GM19351 (cell line): ENCODE results near the gene FRS2.
"Not testable (repeated sequence)": the region's sequence is repeated elsewhere in the genome, so short reads cannot be mapped to it uniquely, and the experiment has no call there.

ENCODE experiments used
- ATAC-seq: cut with Tn5 transposase; IDR thresholded peaks from one replicate; pipeline ENCODE4 v1.9.1; 2021; ENCODE audit warnings: mild to moderate bottlenecking, moderate library complexity; ENCODE audit not compliant: unreplicated experiment

FRS2 gene

DNA sequence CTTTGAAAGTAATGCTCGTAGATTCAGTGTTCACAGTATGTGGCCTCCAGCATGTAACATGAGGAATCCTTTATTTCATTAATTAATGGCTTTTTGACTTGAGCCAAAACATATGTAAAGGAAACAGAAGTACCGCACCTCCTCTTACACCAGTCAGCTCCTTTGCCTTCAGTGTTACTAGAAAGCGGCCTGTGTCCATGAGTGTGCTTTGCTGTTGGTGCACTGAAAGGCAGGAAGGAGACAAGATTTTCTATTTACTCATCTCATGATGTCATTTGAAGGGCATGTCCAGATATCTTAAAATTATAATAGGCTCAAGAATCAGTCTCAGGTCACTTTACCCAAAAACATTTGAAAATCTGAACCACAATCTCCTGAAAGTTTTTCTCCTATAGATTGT lies 105.2 kb downstream of the FRS2 start:
- no peak for ATAC-seq

DNA sequence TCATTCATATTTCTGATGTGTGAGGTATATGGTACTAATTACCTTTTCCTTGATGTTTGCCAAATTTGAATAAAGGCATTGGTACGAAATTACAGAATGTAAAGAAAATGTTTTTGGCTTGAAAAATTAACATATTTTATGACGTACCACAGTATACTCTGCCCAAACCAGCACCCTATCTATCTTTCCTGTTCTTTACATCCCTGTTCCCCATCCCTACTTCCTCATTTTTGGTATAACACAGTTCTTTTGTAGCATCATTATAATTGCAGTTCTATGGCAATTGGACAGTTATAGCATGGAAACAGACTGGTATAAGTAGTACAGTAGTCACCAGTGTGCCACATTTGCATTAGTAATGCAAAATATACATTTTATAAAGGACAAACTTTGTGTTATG lies 108.1 kb downstream of the FRS2 start:
- ATAC-seq: no peak

DNA sequence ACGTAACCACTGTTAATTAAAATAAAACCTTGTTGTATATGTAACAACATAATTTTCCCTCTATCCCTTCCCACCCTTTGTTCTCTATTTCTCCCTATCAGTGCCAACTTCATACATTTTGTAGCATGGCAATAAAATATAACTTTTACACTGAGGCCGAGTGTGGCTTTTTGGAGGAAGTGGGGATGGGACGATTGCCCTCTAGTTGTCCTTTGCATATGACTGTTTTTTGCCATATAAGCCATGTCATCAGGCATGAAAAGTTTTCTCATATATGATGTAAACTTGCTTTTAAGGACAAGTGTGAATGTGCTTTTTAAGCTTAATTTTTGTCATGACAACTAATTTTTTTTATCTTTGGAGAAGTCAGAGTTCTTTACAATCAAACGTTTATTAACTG lies 108.8 kb downstream of the FRS2 start:
- no peak for ATAC-seq

DNA sequence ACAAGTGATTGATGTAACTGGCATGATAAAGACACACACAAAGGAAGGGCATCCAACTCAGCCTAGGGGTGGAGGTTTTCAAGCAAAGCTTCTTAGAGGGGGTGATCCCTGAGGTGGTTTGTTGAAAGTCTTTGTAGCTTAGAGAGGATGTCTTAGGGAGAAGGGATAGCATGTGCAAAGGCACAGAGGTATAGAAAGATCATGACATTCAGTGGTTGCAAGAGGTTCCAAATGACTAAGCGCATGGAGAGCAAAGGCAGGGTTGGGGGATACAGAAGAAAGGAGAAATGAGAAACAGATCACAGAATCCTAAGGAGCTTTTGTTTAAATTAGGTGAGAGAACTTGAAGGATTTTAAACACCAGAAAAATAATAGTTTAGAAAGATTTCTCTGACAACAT lies 109.9 kb downstream of the FRS2 start:
- no peak for ATAC-seq

DNA sequence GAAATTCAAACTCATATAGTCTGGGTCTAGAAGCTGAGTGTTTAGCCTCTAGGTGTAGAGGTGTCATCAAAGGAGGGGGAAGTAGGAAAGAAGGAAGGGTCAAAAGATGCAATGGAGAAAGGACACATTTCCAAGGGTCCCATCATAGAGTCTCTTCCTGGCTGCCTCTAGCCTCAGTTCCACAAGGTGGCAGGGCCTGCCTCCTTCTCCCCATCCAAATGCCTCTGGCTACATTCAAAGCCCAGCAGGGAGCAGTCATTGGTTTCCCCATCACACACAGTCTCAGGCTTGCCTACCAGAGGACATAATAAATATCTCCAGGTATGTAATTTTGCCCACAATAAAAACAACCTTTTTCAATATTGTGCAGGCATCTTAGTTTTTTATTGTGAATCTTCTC lies 113.0 kb downstream of the FRS2 start:
- ATAC-seq: no peak

DNA sequence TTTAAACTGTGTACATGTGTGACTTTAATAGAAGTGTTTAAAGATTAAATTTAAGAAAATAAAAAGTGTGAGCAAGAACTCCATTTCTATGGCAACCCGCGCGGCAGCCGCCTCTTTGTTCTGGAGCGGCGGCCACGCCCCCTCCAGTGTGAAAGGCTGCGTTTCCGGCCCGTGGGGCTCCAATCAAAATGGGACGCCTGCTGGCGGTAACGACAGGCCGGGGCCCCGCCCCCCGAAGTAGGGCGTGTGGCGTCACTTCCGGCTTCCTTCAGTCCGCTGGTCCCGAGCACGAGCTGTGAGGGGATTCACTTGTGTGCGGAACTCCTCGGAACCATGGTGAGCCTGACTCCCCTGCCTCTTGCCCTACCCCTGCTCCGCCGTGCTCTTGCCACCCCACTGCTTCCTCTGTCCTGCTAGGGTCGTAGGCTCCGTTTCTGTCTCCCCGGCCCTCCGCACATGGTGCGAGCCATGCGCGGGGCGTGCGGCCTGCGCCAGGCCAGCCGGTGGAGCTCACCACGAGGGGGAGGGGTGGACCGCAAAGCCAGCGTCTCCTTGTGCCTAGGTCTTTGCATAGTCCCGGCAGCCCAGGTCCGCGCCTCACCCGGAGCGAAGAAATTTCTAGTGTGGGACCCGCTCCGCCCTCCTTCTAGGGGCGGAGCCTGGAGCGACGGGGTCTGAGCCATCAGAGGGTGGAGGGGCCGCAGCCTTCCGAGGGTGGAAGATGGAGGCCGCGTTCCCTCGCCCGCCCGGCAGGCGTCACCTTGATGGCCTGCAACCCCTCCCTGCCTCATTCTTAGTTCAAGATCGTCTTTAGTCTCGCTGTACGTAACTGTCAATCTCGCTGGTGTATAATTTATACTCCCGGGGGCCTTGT lies 115.2 kb downstream of the FRS2 start, which contains the start of gene CCT2:
Gene CCT2, plus strand, starts transcription at position 271 of the 874 bp plus-strand sequence. Its CDS starts 63 bp downstream, at position 334.
- peak; percentile 91 for ATAC-seq

DNA sequence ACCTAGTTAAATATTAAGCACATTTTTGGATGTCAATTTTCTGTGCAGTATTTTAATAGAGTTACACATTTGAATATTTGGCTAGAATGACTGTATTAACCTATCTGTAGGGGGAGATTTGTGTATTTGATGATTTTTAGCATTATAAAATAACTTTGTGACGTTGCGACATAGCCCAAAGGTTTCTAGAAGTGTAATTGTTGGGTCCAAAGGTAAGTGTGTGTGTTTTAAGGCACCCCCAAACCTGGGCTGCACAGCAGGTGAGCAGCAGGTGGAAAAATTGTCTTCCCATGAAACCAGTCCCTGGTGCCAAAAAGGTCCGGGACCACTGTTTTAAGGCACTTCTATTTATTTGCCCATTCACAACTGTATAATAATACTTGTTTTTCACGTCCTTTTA lies 118.3 kb downstream of the FRS2 start:
- no peak for ATAC-seq

DNA sequence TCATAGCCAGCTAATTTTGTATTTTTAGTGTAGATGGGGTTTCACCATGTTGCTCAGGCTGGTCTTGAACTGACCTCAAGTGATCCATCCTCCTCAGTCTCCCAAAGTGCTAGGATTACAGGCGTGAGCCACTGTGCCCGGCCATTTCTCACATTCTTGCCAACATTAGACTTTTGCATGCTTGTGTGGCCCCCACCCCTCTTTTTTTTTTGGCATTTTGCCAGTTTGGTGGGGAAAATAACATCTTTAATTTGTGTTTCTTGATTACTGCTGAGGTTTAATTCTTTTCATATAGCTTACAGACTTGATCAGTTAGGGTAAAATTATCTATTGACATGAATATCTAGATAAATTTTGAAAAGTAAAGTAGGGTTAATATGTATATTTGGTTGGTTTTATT lies 118.9 kb downstream of the FRS2 start:
- no peak for ATAC-seq

DNA sequence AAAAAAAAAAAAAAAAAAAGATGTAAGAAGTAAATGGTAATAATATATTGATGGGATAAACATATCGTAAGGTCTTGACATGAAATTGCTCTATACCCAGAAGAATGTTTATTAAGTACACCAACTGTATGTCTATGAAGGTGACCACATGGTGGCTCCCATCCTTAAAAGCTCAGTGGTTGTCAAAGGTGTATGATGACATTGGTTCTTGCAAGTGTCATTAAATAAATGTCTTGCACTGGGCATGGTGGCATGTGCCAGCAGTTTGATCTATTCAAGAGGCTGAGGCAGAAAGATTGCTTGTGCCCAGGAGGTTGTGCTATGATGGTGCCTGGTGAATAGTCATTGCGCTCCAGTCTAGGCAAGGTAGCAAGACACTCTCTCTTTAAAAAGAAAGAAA lies 125.5 kb downstream of the FRS2 start:
- ATAC-seq: no peak

DNA sequence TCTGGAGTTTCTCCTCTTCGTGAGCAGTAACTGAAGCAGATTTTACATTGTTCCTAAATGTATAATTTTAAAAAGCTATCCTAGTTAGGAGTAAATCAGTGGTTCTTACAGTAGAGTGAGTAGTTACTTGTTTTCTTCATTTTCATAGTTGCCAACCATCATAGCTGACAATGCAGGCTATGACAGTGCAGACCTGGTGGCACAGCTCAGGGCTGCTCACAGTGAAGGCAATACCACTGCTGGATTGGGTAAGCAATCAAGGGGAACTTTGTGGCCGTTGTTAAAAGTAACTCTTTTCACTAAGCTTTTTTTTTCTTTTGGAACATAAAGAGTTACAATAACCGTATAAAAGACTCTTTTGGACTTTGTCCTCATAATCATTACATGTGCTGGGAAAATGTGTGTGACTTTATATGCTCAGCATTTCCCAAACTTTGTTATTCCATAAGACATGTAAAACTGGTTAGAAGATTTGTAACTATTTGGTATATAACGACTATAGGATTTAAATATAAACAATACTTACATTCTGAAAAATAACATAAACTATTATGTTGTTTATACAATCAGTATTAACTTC lies 128.1 kb downstream of the FRS2 start:
- ATAC-seq: no peak

DNA sequence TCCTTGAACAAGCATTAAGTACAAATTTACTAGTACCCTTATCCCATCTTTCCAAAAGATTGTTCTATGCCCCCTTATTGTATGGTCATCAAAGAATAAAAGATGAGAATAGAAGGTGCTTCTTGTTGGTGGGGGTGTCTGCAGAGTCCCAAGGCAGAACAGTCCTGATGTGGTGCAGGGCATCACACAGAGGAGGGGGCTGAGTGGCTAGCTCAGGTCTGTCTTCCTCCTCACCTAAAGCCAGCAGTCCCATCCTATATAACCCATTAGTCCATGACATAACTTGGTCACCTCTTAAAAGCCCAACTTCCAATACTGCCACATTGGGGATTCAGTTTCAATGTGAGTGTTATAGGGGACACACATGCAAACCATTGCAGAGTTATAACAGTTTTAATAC lies 130.6 kb downstream of the FRS2 start:
- ATAC-seq: no peak

DNA sequence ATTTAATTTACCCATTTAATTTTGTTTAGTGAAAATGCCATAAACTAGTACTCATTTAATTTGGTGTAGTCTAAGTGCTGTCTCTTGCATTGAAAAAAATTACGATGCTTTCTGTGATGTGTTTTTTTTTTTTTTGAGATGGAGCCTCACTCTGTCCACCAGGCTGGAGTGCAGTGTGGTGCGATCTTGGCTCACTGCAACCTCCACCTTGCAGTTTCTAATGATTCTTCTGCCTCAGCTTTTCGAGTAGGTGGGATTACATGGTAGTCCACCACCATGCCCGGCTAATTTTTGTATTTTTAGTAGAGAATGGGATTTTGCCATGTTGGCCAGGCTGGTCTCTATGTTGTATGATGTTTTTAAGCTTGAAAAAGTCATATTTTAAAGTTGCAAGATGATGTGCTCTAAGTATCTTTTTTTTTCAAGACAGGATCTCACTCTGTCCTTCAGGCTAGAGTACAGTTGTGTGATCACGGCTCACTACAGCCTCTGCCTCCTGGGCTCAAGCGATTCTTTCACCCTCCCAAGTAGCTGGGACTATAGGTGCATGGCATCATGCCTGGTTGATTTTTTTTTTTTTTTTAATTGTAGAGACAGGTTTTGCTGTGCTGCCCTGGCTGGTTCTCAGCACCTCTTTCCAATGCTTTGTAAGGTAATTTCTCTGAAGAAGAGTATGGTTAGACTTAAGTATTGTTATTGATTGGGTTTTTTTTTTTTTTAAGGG lies 131.9 kb downstream of the FRS2 start:
- no peak for ATAC-seq

DNA sequence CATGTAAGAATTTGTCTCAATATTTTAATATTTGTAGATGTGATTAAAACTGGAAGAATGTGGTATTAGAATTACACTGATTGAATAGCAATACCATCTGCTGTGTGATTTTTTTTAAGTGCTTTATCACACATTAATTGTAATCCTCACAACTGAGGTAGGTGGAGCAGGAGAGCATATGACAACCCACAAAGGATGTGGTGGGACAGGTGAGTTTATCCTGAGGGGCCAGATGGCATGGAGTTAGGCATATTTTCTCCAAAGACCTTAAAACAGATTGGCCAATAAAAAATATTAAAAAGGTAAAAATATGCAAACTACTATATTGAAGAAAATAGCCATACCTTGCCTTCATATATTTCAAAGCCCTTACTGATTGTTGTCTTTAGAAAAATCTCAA lies 132.8 kb downstream of the FRS2 start:
- ATAC-seq: no peak

DNA sequence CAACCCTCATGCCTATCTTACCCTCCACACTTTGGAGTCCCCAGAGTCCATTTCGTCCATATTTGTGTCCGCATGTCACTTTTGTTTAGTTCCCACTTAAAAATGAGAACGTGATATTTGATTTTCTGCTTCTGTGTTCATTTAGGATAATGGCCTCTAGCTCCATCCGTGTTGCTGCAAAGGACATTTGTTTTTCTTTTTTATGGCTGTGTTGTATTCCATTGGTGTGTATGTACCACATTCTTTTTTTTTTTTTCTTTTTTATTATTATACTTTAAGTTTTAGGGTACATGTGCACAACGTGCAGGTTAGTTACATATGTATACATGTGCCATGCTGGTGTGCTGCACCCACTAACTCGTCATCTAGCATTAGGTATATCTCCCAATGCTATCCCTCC lies 133.4 kb downstream of the FRS2 start:
- not testable (repeated sequence) for ATAC-seq

DNA sequence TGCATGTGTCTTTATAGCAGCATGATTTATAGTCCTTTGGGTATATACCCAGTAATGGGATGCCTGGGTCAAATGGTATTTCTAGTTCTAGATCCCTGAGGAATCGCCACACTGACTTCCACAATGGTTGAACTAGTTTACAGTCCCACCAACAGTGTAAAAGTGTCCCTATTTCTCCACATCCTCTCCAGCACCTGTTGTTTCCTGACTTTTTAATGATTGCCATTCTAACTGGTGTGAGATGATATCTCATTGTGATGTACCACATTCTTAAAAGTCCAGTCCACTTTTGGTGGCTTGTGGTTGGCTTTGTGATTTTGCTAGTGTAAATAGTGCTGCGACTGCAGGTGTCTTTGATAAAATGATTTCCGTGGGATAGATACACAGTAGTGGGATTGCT lies 134.1 kb downstream of the FRS2 start:
- not testable (repeated sequence) for ATAC-seq

DNA sequence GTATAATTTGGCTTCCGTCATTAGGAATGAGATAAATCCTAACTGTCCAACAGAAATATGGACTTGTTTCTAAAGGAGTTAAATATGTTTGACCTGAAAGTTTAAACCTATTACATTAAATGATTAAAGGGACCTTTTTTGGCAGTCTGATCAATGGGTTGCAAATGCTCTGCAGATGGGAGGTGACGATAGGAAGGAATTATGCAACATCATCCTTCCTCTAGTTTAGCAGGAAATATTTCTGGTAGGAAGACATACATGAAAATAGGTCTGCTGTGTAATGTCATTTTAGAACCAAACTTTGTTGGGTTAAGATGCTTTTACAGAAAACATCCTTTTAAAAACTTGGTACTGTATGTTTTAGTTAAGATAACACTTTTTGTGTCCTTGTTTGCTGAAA lies 137.9 kb downstream of the FRS2 start:
- no peak for ATAC-seq

DNA sequence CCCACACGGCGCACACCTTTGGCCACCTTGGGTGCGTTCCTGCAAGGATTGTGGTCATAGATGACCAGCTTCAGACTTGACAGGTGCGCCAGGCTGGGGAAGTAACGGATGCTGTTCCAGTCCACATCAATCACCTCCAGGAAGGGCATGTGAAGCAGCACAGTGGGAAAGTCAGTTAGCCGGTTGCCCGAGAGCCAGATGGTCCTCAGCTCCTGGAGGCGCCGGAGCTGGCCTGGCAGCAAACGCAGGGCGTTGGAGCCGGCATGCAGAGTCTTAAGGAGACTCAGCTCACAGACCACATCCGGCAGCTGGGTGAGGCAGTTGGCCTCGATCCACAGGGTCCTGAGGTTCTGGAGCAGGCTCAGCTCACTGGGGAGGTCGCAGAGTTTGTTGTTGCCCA lies 139.9 kb downstream of the FRS2 start:
- ATAC-seq: no peak

DNA sequence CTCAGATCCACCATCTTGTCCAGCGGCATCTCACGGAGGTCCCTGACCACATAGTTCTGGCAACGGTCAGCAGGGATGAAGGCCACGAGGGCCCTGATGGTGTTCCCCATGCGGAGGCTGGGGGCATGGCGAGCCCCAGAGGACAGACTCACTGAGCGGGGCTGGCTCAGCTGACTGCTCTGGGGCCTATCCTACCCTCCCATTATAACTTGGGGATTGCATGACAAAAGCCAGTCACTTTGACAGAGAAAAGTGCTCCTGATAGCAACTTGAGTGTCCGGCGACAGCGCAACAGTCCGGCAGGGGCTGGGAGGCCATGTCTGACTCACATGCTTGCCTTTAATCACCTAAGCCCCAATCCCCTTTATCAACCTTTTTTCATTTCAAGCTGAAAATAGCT lies 140.5 kb downstream of the FRS2 start, which contains the start of gene LRRC10:
Gene LRRC10, minus strand, starts transcription at position 179 of the 400 bp plus-strand sequence. Its CDS starts 69 bp downstream, at position 110.
- ATAC-seq: no peak

DNA sequence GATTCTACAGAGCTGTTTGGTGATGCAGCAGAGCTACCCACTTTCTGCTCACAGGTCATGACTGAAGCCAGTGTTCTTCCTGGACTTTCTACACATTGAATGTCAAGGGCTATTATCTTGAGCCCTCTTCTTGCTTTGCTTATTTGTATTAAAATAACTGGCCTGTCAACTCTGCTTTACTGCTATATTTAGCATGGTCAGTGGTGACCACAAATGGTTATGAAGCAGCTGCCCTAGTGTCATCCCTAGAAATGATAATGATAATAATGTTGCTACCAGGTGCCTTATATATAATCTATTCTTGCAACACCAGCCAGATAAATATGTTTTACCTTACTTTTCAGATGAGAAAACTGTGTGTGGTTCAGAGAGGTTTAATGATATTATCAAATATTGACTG lies 143.2 kb downstream of the FRS2 start:
- no peak for ATAC-seq

DNA sequence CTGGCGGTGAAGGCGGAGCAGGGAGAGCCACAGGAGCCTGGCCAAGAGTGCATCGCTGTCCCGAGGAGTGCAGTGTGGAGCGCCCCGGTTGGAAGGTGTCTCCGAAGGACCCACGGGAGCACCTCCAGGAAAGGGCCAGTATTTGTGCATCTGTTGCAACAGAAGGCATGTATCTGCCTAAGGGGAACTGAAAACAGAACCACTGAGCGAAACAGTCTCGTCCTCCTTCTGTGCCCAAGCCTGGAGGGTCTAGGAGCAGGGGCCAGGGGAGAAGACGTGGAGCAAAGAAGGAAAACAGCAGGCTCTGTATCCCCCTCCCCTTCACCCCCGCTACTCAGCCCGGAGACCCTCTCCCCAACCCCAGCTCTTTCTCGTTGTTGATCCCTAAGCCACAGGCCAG lies 145.8 kb downstream of the FRS2 start:
- ATAC-seq: no peak

DNA sequence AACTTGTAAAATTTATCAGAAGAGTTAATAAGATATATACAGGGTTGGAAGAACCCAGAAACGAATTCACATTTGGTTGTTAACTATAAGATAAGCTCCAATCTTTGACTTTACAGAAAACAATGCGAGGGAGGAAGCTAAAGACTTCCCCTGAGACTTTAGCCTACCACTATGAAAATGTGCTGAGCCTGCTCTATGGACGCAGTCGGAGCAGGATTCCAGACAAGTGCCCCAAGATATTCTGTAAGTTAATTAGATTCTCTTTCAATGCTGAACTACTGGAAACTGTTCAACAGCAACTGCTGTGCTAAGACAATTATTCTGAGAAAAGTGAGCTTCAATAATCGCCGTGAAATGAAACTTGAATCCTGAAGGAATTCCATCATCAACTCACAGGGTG lies 148.9 kb downstream of the FRS2 start:
- no peak for ATAC-seq

DNA sequence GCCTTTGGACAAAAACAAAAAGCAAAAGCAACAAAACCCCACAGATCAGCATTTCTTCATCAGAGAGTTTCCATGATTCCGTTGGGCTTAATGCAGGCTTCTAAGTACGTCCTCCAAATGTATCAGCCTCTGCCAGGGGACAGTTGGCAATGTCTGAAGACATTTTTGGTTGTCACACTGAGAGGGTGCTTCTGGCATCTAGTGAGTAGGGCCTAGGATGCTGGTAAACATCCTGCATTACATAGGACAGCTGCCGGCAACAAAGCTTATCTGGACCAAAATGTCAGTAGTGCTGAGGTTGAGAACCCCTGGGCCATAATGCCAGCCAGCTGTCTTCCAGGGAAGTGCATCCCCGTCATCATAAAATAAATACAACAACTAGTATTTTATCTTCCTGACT lies 149.9 kb downstream of the FRS2 start:
- ATAC-seq: no peak
